HepG2 (cell line): ENCODE data around the gene ICAM5. TPM values are rescaled to one million over a fixed set of nuclear protein-coding genes. Genes with fewer than 3 reads are reported as not detected.

Experiments
- CC2D1A ChIP-seq: sonication (generic); formaldehyde crosslinking; IDR thresholded peaks from 2 replicates; pipeline ENCODE4 v1.8.1; 2023; ENCODE audit warnings: mild to moderate bottlenecking, missing genetic modification reagents
- CTCF ChIP-seq: sonication (generic); formaldehyde crosslinking; IDR thresholded peaks from 2 replicates; pipeline ENCODE4 v1.5.0; 2020; ENCODE audit warnings: mild to moderate bottlenecking, missing genetic modification reagents, moderate library complexity
- FOXJ3 ChIP-seq: sonication (generic); formaldehyde crosslinking; IDR thresholded peaks from 2 replicates; pipeline ENCODE4 v1.4.0; 2020; ENCODE audit warnings: missing genetic modification reagents, mild to moderate bottlenecking, borderline replicate concordance
- FOXK2 ChIP-seq: fragments of 450-650 bp; IDR thresholded peaks from 2 replicates; pipeline ENCODE4 v1.6.1; 2016
- HES4 ChIP-seq: sonication (generic); formaldehyde crosslinking; IDR thresholded peaks from 2 replicates; pipeline ENCODE4 v1.9.0; 2021; ENCODE audit warnings: mild to moderate bottlenecking, missing genetic modification reagents, borderline replicate concordance
- KDM2A ChIP-seq: sonication (generic); formaldehyde crosslinking; IDR thresholded peaks from 2 replicates; pipeline ENCODE4 v1.4.0; 2020; ENCODE audit warnings: low read depth, missing genetic modification reagents, borderline replicate concordance
- MYC ChIP-seq: sonication (generic); formaldehyde crosslinking; IDR thresholded peaks from 2 replicates; pipeline ENCODE4 v1.9.0; 2021; ENCODE audit warnings: missing genetic modification reagents, borderline replicate concordance
- NFKBIZ ChIP-seq: IDR thresholded peaks from 2 replicates; pipeline ENCODE4 v1.6.1; 2018; ENCODE audit warnings: missing genetic modification reagents, missing compliant biosample characterization
- NR2F2 ChIP-seq: IDR thresholded peaks from 2 replicates; pipeline ENCODE4 v1.6.1; 2012; ENCODE audit warnings: low read depth, inconsistent platforms, borderline replicate concordance
- PLSCR1 ChIP-seq: sonication (generic); formaldehyde crosslinking; IDR thresholded peaks from 2 replicates; pipeline ENCODE4 v1.5.0; 2020; ENCODE audit warnings: missing genetic modification reagents, mild to moderate bottlenecking, borderline replicate concordance
- STAT5B ChIP-seq: sonication (generic); formaldehyde crosslinking; IDR thresholded peaks from 2 replicates; pipeline ENCODE4 v1.4.0; 2020; ENCODE audit warnings: missing genetic modification reagents
- ZNF12 ChIP-seq: sonication (generic); formaldehyde crosslinking; IDR thresholded peaks from 2 replicates; pipeline ENCODE4 v1.5.0; 2020; ENCODE audit warnings: missing genetic modification reagents
- ZNF225 ChIP-seq: sonication (generic); formaldehyde crosslinking; IDR thresholded peaks from 2 replicates; pipeline ENCODE4 v1.4.0; 2020; ENCODE audit warnings: mild to moderate bottlenecking, missing genetic modification reagents
- polyA plus RNA-seq, 8 experiments: library from polyadenylated mRNA; depleted of rRNA in 3 of 8; stranded (reverse) in 7 of 8; unstranded in 1 of 8; fragments of >200 nt; fragmentation: Illumina TruSeq in 4 of 8; extraction: Trizol in 4 of 8; gene quantifications; 2 replicates each; pipeline versions ENCODE4 v1.2.1 to v1.2.3, GENCODE V29; 2011 to 2016; ENCODE audit warnings: low read depth in 4 of 8, missing spikeins in 1 of 8, mixed read lengths in 1 of 8; ENCODE audit not compliant: insufficient read depth in 1 of 8
- total RNA-seq, 5 experiments: library from RNA; depleted of rRNA; stranded (reverse); fragments of >200 nt; fragmentation: Illumina TruSeq; extraction: Trizol; gene quantifications; 2 replicates each; pipeline ENCODE4 v1.2.3, GENCODE V29; 2016; ENCODE audit warnings: low read depth in 1 of 5
- TF ChIP-seq, protein P1 (sequence below): sonication (generic); formaldehyde crosslinking; IDR thresholded peaks from 2 replicates; pipeline ENCODE4 v1.8.1; 2023; ENCODE audit warnings: mild to moderate bottlenecking, missing genetic modification reagents, borderline replicate concordance
- TF ChIP-seq, protein P2 (sequence below): sonication (generic); formaldehyde crosslinking; IDR thresholded peaks from 2 replicates; pipeline ENCODE4 v1.8.0; 2022; ENCODE audit warnings: mild to moderate bottlenecking, missing genetic modification reagents
- TF ChIP-seq, protein P3 (sequence below): IDR thresholded peaks from 2 replicates; pipeline ENCODE4 v1.6.1; 2016; ENCODE audit warnings: mild to moderate bottlenecking, missing biosample characterization, missing genetic modification reagents
- TF ChIP-seq, protein P4 (sequence below): IDR thresholded peaks from 2 replicates; pipeline ENCODE4 v1.6.1; 2012; ENCODE audit warnings: low read length, improper control_type of control experiment
- TF ChIP-seq, protein P5 (sequence below): sonication (generic); formaldehyde crosslinking; IDR thresholded peaks from 2 replicates; pipeline ENCODE4 v1.9.0; 2021; ENCODE audit warnings: missing genetic modification reagents, mild to moderate bottlenecking, borderline replicate concordance

ICAM5 gene
- total and polyA plus RNA-seq, 2 of the 13 experiments (the other 11 are each of a cell fraction or from before 2014, with no cell fraction given), result 0.46 to 1.6 TPM

DNA sequence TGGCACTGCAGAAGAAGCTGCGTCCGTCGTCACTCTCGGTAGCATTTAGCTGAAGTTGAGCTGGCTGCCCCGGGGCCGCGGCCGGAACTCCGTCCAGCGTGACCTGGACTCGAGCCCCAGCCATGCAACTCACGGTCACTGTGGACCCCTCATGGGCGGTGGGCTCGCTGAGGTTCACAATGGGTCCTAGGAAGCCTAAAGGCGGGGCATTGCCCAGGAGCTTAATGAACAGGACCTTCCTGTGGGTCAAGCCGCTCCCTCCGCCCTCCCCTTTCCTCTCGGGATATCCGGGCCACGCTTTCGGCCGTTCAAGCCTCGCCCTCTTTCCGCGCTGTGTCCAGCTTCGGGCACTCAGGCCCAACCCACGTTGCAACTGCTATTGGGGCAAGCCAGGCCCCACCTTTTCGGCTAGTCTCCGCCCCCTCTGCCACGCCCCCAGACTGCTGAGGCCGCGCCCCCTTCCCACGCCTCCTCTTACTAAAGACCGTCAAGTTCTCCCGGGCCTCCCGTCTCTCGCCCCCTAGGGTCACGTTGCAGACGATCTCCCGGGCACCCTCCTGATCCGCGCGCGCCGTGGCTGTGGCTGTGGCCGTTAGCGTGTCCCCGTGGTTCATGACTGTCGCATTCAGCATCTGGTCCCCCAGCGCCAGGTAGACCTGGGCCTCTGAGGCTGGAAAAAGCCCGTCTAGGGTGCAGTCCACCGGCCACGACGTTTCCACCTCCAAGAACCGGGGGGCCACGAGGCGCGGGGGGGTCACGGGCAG is 45.0 kb downstream of the ICAM5 start (continued):
- TF ChIP-seq STAT5B (CRISPR knock-in tag) (no peak), CC2D1A (CRISPR knock-in tag) (no peak), ZNF12 (CRISPR knock-in tag) (0 out of 2 replicates have a peak, but pooled peaks have one; percentile 17), NFKBIZ (no peak), NR2F2 (no peak), CTCF (CRISPR knock-in tag) (peak; percentile 60), PLSCR1 (CRISPR knock-in tag) (no peak), ZNF225 (peak; percentile 57; the same call in 1 of the 2 replicates), FOXJ3 (CRISPR knock-in tag) (peak; percentile 50; the same call in 1 of the 2 replicates), HES4 (CRISPR knock-in tag) (no peak), KDM2A (CRISPR knock-in tag) (peak; percentile 61), MYC (CRISPR knock-in tag) (peak; percentile 87; the same call in 1 of the 2 replicates), FOXK2 (no peak)
- TF ChIP-seq, protein P1, sequence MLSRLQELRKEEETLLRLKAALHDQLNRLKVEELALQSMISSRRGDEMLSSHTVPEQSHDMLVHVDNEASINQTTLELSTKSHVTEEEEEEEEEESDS, result no peak
- TF ChIP-seq, protein P2, sequence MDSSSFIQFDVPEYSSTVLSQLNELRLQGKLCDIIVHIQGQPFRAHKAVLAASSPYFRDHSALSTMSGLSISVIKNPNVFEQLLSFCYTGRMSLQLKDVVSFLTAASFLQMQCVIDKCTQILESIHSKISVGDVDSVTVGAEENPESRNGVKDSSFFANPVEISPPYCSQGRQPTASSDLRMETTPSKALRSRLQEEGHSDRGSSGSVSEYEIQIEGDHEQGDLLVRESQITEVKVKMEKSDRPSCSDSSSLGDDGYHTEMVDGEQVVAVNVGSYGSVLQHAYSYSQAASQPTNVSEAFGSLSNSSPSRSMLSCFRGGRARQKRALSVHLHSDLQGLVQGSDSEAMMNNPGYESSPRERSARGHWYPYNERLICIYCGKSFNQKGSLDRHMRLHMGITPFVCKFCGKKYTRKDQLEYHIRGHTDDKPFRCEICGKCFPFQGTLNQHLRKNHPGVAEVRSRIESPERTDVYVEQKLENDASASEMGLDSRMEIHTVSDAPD (CRISPR knock-in tag), result peak; percentile 68; the same call in 1 of the 2 replicates
- TF ChIP-seq, protein P3, sequence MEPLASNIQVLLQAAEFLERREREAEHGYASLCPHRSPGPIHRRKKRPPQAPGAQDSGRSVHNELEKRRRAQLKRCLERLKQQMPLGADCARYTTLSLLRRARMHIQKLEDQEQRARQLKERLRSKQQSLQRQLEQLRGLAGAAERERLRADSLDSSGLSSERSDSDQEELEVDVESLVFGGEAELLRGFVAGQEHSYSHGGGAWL (CRISPR knock-in tag), result 0 out of 2 replicates have a peak, but pooled peaks have one; percentile 41
- TF ChIP-seq, protein P4, sequence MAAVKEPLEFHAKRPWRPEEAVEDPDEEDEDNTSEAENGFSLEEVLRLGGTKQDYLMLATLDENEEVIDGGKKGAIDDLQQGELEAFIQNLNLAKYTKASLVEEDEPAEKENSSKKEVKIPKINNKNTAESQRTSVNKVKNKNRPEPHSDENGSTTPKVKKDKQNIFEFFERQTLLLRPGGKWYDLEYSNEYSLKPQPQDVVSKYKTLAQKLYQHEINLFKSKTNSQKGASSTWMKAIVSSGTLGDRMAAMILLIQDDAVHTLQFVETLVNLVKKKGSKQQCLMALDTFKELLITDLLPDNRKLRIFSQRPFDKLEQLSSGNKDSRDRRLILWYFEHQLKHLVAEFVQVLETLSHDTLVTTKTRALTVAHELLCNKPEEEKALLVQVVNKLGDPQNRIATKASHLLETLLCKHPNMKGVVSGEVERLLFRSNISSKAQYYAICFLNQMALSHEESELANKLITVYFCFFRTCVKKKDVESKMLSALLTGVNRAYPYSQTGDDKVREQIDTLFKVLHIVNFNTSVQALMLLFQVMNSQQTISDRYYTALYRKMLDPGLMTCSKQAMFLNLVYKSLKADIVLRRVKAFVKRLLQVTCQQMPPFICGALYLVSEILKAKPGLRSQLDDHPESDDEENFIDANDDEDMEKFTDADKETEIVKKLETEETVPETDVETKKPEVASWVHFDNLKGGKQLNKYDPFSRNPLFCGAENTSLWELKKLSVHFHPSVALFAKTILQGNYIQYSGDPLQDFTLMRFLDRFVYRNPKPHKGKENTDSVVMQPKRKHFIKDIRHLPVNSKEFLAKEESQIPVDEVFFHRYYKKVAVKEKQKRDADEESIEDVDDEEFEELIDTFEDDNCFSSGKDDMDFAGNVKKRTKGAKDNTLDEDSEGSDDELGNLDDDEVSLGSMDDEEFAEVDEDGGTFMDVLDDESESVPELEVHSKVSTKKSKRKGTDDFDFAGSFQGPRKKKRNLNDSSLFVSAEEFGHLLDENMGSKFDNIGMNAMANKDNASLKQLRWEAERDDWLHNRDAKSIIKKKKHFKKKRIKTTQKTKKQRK, result no peak
- TF ChIP-seq, protein P5, sequence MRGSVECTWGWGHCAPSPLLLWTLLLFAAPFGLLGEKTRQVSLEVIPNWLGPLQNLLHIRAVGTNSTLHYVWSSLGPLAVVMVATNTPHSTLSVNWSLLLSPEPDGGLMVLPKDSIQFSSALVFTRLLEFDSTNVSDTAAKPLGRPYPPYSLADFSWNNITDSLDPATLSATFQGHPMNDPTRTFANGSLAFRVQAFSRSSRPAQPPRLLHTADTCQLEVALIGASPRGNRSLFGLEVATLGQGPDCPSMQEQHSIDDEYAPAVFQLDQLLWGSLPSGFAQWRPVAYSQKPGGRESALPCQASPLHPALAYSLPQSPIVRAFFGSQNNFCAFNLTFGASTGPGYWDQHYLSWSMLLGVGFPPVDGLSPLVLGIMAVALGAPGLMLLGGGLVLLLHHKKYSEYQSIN (CRISPR knock-in tag), result no peak
